Nucleus accumbens (tissue), 56 donors: ENCODE data around the gene CRADD.
A peak's percentile ranks its signal among the peaks of the same experiment; 100 is the strongest.

Source experiments
- DNase-seq, 56 donors: peaks; one replicate each; lab custom pipeline; 2025; lab: John Stamatoyannopoulos, UW

Gene CRADD

GRCh38 chr12:93886533-93887511, 209.6 kb downstream of the CRADD start:
- DNase-seq = no peak

GRCh38 chr12:93888964-93889363, 211.8 kb downstream of the CRADD start:
- DNase-seq = no peak

GRCh38 chr12:93889516-93890212, 212.5 kb downstream of the CRADD start:
- no peak for DNase-seq

- DNase-seq = peak in 13 of 56 donors; percentile 2 to 58 (median 13)
These were observed 215.5 kb downstream of the CRADD start for GRCh38 chr12:93892423-93893268.

- DNase-seq = peak in 55 of 56 donors; percentile 19 to 85 (median 63)
These were observed 217.4 kb downstream of the CRADD start for GRCh38 chr12:93894391-93895088.

- no peak for DNase-seq
These were observed 217.9 kb downstream of the CRADD start for GRCh38 chr12:93895089-93895445.

GRCh38 chr12:93896427-93896826, 219.3 kb downstream of the CRADD start:
- DNase-seq = no peak

- DNase-seq = no peak
These were observed 219.8 kb downstream of the CRADD start for GRCh38 chr12:93896952-93897351.

GRCh38 chr12:93901739-93902138, 224.6 kb downstream of the CRADD start:
- DNase-seq = no peak

GRCh38 chr12:93902192-93902591, 225.0 kb downstream of the CRADD start:
- DNase-seq = no peak

- DNase-seq = no peak
These were observed 225.8 kb downstream of the CRADD start for GRCh38 chr12:93902736-93903562.

GRCh38 chr12:93904124-93904523, 226.9 kb downstream of the CRADD start:
- DNase-seq = no peak

GRCh38 chr12:93908264-93908663, 231.1 kb downstream of the CRADD start:
- DNase-seq = no peak

GRCh38 chr12:93908846-93909567, 231.8 kb downstream of the CRADD start:
- peak in 11 of 56 donors; percentile 1 to 35 (median 9) for DNase-seq

- DNase-seq = no peak
These were observed 234.2 kb downstream of the CRADD start for GRCh38 chr12:93911396-93911795.

- no peak for DNase-seq
These were observed 235.0 kb downstream of the CRADD start for GRCh38 chr12:93912086-93912733.

GRCh38 chr12:93913845-93914244, 236.7 kb downstream of the CRADD start:
- no peak for DNase-seq

- no peak for DNase-seq
These were observed 237.1 kb downstream of the CRADD start for GRCh38 chr12:93914281-93914680.
